SH-SY5Y (cell line): ENCODE measurements around the gene OLFM1.

Source experiments
- GATA2 ChIP-seq: IDR thresholded peaks from 2 replicates; pipeline ENCODE4 v1.6.1; 2011; ENCODE audit warnings: mild to moderate bottlenecking, low read depth, low read length
- GATA3 ChIP-seq: IDR thresholded peaks from 2 replicates; pipeline ENCODE4 v1.6.1; 2011; ENCODE audit warnings: low read depth, mild to moderate bottlenecking, low read length, moderate library complexity

DNA sequence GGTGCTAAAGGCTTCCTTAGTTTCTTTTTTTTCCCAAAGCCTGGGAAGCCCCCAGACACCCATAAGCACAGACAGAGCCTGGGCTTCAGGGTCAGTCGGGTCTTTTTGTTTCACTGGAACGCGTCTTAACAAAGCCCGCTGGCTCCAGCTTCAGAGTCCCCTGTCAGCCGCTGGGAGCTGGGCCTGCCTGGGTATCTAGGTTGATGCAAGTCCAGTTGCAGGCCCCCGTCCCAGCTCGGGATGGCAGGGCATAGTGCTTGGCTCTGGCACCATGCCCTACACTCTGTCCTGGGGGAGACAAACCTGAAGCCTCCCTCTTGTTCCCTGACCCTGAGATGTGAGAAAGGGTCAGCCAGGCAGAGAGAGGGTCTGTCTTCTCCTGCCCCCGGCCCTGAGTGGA, 14.5 kb downstream of the OLFM1 start:
- TF ChIP-seq GATA2 = no peak
- TF ChIP-seq GATA3 = no peak
